ENCODE results near the gene ZNF644.

The ZNF644 gene

GRCh38 chr1:91024481-91025119 lies 2.8 kb upstream of the ZNF644 start:
- no peak for DNase-seq

- no peak for DNase-seq
Measured at GRCh38 chr1:91022518-91022929, 689 bp upstream of the ZNF644 start.

- peak; percentile 82 for DNase-seq
Measured at GRCh38 chr1:91020967-91021685, 709 bp downstream of the ZNF644 start.

- no peak for DNase-seq
Measured at GRCh38 chr1:91020486-91020885, 1.3 kb downstream of the ZNF644 start.

- no peak for DNase-seq
Measured at GRCh38 chr1:91018006-91018405, 3.8 kb downstream of the ZNF644 start.

- DNase-seq, result no peak
Measured at GRCh38 chr1:91015794-91016550, 5.9 kb downstream of the ZNF644 start.

- no peak for DNase-seq
Measured at GRCh38 chr1:91015358-91015780, 6.5 kb downstream of the ZNF644 start.

GRCh38 chr1:91014475-91014874 lies 7.4 kb downstream of the ZNF644 start:
- no peak for DNase-seq

- no peak for DNase-seq
Measured at GRCh38 chr1:91013302-91013701, 8.5 kb downstream of the ZNF644 start.

- DNase-seq, result no peak
Measured at GRCh38 chr1:91012196-91012595, 9.6 kb downstream of the ZNF644 start.

GRCh38 chr1:91011726-91012125 lies 10.1 kb downstream of the ZNF644 start:
- no peak for DNase-seq

- DNase-seq, result no peak
Measured at GRCh38 chr1:91007827-91008226, 14.0 kb downstream of the ZNF644 start.

GRCh38 chr1:91007092-91007491 lies 14.7 kb downstream of the ZNF644 start:
- no peak for DNase-seq

- DNase-seq, result no peak
Measured at GRCh38 chr1:91006113-91006908, 15.5 kb downstream of the ZNF644 start.

- DNase-seq, result no peak
Measured at GRCh38 chr1:91005285-91005684, 16.6 kb downstream of the ZNF644 start.

- DNase-seq, result no peak
Measured at GRCh38 chr1:91004145-91004544, 17.7 kb downstream of the ZNF644 start.

- DNase-seq, result no peak
Measured at GRCh38 chr1:90996742-90997413, 25.0 kb downstream of the ZNF644 start.

- DNase-seq, result no peak
Measured at GRCh38 chr1:90995311-90995894, 26.4 kb downstream of the ZNF644 start.

- DNase-seq, result no peak
Measured at GRCh38 chr1:90994461-90994860, 27.4 kb downstream of the ZNF644 start.

- DNase-seq, result no peak
Measured at GRCh38 chr1:90993245-90993644, 28.6 kb downstream of the ZNF644 start.

- DNase-seq, result no peak
Measured at GRCh38 chr1:90990779-90991178, 31.1 kb downstream of the ZNF644 start.

GRCh38 chr1:90989990-90990389 lies 31.8 kb downstream of the ZNF644 start:
- no peak for DNase-seq

All from right kidney (tissue), 1 donor.